GM19463 (cell line): ENCODE measurements around the gene CD164L2.
"Not testable (repeated sequence)": the region's sequence is repeated elsewhere in the genome, so short reads cannot be mapped to it uniquely, and the experiment has no call there.

Experiments used
- ATAC-seq: cut with Tn5 transposase; IDR thresholded peaks from one replicate; pipeline ENCODE4 v1.9.1; 2021; ENCODE audit warnings: mild to moderate bottlenecking, moderate library complexity; ENCODE audit not compliant: unreplicated experiment

CD164L2 gene

DNA sequence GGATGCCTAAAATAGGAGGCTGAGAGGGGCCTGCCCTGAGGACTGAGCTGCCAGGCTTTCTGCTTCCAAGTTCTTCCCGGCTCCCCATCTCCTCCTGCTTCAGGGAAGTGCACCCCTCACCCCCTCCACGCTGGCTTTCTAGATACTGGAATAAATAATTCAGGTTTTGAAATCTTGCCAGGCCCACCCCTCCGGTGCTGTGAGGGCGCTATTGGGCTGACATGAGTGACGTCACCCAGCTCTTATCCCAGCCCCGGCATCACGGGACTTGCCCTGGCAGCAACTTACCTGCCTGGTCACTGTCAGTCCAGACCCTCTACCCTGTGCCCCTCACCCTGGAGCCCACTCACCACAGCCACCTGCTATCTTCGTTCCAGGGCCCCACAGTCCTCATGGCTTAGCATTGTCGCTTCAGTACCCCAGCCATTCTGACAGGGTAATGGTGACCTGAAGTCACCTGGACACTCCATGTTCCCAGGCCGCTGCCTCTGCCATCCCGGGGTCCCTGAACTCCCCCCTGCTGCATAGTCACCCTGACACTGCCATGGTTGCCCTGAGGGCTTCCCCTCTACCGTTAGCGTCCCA lies 8.5 kb upstream of the CD164L2 start:
- no peak for ATAC-seq

DNA sequence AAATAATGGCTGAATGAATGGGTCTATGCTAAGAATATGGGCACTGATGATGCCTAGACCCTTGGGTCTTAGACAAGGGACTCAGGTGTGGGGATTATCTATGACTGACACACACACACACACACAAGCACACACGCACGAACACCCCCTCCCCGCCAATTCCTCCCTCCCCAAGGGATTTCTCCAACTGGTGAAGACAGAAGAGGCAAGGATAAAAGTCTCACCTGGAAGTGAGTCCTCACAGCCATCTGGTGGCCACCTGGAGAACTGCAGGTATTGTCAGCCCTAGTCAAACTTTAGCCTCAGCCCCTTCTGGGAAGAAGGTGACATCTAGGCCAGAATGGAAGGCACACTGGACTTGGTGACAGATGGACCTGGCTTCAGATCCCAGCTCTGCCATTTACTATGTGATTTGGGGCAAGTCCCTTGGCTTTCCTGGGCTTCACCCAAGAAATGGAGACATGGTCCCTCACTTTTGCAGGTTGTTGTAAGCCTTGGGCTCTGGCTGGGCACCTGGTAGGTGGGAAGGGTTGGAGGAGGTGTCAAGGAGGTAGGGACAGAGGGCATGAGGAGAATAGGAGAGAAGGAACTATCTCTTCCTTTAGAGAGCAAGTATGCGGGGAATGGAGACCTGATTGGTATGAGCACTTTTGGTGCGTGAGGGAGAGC lies 5.3 kb upstream of the CD164L2 start:
- no peak for ATAC-seq

DNA sequence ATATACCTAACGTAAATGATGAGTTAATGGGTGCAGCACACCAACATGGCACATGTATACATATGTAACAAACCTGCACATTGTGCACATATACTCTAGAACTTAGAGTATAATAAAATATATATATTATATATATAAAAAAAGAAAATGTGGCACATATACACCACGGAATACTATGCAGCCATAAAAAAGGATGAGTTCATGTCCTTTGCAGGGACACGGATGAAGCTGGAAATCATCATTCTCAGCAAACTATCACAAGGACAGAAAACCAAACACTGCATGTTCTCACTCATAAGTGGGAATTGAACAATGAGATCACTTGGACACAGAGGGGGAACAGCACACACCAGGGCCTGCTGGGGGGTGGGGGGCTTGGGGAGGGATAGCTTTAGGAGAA lies 1.7 kb upstream of the CD164L2 start:
- not testable (repeated sequence) for ATAC-seq

DNA sequence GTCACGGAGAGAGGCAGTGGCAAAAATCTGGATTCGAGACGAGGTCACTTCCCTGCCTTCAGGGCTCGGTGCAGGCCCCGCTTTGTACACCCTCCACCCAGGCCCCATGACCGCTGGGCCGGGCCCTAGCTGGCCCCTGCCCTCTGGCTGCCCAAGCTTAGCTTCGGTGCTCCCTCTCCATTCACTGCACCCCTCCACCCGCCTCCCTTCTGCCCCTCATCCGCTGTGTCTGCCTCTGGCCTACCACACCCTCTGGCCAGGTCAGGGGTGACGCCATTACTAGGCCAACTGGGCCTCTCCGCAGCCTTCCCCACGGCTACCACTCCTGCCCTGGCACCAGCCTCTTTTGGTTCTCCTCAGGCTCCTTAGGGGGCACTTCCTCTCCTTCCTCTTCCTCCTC lies 528 bp upstream of the CD164L2 start:
- no peak for ATAC-seq

DNA sequence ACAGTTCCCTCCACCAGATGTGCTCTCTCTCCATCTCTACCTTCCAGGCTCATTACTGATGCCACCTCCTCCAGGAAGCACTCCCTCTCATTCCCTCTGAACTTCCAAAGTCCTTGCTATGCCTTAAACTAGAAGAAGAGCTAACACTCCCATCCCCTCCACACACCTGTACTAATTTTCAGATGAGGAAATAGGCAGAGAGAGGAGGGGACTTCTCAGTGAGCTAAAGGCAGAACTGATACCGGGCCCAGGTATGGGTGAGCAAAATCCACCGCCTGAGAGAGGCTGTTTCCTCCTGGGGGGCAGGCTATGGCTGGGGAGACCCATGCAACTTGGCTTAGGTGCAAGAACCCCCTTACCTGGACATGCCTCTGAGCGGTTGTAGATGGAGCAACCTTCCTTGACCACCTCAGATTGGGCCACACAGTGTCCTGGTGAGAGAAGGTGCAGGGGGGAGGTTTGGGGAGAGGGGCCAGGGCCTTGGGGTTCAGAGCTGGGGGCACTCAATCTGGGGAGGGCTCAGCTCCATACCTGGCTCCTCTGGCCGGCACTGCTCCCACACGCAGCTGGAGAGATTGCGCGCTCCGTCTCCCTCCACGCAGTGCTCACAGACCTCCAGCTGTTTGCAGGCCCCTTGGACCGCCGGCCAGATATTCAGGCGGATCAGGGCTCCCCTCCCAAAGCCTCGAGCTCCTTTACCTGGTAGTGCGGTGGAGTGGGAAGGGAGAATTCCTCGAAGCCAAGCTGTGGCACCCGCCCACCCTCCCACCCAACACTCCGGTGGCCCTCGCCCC lies 967 bp downstream of the CD164L2 start:
- no peak for ATAC-seq

DNA sequence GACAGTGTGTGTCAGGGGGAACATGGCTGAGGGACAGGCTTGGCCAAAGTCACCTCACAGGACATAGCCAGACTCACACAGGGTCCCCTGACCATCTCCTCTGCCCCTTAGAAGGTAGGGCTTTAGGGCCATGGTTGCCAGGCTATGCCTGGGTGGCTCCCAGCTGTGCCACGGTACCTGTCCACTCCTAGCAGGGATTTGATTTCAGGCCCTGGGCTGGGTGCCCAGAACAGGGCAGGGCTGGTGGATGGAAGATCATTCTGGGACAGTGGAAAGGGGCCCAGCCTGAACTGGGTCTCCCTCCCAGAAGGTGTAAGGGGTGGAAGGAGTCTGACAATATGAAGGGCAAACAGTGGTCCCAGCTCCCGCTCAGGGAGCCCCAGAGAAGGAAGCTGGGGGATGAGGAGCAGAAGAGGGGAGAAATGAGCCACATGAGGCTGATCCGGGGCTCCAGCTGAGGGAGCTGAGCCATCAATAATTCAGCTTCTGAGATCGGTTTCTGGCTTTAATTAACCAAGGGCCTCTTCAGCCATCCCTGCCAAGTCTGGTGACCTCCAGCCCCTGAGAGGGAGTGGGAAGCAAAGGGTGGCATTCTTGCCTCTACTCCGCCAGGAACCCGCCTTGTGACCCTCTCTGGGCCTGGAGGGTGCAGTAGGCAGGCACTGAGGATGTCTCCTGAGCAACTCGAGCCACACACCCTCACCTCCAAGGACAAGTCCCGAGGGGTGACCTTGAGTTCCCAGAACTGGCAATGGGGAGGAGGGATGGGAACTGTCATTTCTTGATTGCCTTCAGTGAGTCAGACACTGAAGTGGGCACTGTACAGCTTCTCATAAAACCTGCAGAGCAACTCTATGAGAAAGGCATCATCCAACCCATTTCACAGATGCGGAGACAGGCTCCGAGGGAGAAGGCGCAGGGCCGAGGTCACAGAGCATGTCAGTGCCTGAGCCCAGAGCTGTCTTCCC lies 2.1 kb downstream of the CD164L2 start:
- ATAC-seq: no peak

DNA sequence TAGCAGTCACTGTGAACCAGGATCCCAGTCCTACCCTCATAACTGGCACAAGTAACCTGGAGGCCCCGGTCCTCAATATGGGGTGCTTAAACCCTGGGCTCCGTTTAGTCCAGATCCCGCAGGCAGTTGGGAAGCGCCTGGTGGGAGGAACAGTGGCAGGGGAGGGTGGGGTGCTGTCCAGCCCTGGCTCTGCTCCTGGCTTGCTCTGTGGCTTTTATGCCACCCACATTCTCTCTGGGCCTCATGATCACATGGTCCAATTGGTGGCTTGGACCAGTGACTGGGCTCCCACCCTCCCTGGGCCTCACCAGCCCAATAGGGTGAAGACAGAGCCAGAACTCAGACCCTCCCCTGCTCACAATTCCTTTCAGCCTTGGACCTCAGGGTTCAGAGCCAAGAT lies 2.9 kb downstream of the CD164L2 start:
- no peak for ATAC-seq

DNA sequence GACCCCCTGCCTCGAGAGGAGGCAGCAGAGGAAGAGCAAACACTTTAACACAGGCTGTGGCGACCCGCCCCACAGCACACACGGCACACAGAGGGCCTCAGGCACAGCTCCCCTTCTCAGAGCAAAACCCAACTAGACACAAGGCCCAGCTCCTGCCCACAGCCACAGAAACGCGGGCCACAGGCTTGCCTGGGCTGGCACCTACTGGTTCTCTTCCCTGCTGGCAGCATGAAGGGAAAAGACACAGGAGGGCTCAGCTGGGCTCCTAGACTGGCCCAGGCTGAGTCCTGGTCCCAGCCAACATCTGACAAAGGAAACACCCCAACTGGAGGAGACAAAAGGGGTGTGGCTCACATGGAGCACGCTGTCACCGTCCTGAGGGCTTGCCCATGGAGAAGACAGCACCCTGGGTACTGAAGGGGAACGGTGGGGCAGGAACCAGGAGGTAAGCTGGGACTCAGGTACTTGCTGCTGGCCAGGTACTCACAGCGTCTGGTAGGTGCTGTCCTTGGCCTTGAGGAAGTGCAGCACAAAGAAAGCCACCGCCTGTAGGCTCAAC lies 3.5 kb downstream of the CD164L2 start:
- no peak for ATAC-seq

DNA sequence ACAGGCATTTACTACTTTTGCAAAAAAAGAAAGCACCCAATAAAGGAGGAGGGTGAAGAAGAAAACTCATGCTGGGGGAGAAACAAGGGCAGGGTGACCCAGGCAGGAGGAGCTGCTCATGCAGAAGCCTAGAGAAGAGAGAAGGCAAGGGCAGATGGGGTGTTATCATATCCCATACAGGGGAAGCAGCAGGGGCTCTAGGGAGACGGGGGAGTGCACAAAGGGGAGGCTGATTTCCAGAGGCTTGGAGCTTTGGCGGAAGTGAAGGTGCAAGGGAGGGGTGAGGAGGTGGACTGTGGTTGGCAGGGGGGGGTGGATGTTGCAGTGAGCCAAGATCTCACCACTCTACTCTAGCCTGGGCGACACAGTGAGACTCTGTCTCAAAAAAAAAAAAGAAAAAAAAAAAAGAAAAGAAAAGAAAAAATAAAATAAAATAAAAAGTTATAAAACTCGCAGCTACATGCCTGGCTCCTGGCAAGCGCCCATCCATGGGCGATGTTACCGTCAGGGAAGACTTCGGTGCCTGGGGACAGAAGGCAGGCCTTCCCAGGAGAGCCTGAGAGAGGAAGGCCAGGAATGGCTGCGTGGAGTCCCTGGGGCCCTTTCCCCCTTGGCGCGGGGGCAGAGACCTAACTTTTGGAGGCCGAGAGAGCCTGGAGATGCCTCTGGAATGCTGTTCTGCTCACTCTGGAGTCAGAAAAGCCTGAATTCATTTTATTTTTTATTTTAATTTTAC lies 5.2 kb downstream of the CD164L2 start:
- no peak for ATAC-seq

DNA sequence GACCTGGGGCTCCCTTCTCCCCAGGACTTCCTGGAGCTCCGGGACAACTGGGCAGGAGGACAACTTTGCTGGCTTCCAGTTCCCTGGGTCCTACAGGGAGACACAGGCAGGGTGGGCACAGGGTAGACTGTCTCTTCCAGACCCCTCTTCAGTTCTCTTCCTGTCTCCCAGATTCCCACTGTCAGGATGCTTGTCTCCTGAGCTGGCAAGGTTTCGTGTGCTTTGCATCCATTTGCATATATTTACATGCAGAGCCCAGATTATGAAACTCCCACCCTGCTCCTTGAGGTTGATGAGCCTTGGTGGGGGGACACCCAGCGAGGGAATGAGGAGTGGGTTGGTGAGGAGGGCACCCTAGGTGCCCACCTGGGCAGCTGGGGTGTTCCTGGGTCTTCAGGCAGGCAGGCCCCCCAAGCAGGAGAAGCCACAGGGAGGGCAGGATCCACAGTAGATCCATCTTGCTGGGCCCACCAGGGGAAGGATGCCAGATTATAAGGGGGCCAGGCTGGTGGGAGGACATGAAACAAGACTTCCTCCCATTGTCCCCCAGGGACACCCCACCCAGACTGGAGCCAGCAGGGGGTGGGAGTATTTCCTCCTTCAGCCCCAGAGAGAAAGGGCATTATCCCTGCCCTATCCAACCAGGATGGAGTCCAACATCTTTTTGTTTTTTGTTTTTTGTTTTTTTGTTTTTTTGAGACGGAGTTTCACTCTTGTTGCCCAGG lies 8.6 kb downstream of the CD164L2 start, which contains the start of gene FCN3:
Gene FCN3 (minus strand): TSS at position 463 of the 725 bp plus-strand sequence. CDS start 6 bp downstream, at position 457.
- no peak for ATAC-seq

DNA sequence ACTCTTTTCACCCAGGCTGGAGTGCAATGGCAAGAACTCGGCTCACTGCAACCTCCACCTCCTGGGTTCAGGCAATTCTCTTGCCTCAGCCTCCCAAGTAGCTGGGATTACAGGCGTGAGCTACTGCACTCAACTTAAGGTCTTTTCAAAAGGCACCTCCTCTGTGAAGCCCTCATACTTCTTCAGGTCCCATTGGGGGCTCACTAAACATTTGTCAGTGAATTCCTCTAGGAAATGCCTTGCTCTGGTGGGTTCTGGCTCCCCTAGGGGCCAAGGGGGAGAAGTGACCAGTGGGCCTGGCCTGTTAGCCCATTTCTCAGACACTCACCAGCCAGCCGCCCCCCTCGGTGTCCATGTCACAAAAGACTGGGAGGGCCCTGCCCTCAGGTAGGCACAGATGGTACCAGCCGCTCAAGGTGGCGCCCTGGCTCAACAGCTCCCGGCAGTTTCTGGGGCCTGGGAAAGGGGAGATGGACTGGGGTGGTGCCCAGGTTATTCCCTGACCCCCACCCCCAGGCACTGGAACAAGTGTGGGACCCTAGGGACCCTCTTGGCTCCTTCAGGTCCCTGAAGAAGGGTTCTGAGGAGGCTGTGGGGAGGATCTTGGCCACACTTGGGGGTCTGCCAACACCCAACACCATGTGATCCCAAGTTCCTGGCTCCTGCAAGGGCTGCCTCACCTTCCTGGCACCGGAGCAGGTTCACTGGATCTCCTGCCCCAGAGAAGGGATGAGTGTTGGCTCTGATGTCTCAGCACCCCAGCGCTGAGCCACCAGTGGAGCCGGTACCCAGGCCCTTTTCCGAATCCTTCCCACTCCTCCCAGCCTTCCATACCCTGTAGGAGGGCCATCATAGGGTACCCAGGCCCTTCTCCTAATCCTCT lies 10.1 kb downstream of the CD164L2 start:
- ATAC-seq: no peak

DNA sequence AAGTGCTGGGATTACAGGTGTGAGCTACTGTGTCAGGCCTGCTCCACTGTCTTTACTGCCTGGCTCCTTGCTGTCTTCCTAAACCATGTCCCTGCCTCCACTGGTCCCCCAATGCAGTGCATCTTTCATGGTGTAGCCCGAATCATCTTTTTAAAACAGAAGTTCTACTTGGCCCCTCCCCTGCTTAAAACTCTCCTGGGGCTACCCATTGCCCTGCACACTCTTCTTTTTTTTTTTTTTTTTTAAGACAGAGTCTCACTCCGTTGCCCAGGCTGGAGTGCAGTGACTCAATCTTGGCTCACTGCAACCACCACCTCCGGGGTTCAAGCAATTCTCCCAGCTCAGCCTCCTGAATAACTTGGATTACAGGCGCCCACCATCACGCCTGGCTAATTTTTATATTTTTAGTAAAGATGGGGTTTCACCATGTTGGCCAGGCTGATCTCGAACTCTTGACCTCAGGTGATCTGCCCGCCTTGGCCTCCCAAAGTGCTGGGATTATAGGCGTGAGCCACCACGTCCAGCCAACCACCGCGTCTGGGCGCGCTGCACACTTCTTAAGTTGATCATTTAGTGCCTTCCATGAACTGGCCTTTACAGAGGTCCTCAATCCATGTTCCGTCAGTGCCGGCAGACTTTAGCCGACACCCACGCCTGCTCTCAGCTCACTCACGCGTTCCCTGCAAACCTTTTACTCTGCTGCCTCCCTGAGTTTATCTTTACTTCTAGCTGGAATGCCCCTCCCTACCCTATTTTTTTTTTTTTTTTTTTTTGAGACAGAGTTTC lies 10.9 kb downstream of the CD164L2 start:
- no peak for ATAC-seq

DNA sequence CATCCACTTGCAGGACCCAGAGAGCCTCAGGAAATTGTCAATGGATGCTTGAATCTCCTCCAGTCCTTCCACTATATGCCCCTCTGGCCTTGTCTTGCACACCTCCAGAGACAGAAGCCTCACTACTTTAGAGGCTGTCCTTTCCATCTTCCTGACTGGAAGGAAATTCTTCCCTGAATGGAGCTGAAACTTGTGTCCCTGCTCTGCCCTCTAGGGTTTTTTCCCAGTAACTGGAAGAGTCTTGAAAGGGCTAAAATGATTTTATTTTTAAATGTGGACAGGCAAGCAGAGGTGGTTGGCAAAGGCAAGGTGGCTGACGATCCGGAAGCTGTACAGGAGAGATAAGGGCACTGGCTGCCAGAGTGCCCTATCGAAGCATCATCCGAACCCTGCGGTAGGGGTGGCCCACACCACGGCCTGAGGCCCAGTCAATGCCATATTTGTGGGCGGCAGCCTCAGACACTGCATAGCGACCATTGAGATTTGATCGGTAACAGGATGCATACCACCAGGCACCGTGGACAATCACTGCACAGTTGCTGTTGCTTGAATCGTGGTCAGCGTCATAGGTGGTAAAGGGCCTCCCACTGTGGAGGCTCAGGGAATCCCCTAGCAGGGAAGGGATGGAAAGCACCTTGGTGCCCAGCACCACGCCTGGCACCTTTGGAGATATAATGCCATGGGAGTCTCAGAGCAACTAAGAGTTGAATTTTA lies 14.1 kb downstream of the CD164L2 start:
- ATAC-seq: no peak

DNA sequence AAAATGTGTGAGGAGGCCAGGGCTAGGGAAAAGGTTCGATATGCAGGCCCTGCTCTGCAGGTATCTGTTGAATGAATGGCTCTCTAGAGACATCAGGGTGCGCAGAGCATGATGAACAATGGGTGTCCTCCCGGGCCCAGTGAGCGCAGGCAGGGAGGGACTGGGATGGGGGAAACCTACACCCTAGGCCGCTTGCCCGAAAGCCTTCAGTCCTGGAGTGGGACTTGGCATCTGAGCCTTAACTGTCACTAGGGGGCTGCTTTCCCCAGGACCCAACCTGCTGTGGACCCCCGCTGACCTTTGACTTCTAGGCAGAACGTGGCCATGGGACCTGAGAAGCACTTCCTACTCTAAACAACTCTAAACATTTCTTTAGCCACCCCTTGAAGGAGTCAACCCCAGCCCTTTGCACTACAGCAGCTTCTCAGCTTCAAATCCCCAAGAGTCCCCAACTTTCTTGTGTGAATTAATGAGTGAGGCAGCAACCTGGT lies 15.9 kb downstream of the CD164L2 start:
- no peak for ATAC-seq

DNA sequence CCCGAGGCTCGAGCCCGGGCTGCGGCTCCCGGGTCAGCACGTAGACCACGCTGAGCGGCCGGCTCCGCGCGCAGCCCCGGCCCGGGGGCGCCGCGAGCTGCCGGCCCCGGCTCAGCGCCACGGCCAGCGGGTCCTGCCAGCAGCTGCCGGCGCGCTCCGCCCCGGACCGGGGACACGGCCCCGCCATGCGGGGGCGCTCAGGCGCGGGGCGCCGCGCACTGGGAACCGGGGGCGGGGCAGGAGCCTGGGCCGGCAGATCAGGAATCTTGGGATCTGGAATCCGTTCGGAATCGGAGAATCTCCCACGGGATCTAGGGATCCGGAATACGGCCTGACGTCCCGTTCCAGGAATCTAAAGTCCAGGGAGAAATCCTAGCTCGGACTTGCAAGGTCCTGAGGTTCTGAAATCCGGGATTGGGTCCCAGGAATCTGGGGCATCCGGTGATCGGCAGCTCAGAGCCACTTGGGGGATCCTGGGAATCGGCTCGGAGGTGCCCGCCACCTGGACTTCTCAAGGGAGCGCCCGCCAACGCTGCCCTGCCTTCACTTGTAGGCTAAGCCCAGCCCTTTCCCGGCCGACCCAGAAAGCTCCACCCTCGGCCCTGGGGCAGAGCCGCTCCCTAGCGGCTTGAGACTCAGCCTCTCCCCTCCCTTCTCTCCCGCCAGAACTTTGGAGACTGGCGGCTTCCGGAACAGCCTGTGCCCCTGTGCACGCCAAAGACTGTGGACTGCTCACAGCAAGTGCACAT lies 16.5 kb downstream of the CD164L2 start, which contains the start of gene MAP3K6:
Gene MAP3K6 (minus strand): TSS at position 551 of the 749 bp plus-strand sequence. CDS start 364 bp downstream, at position 187.
- no peak for ATAC-seq

DNA sequence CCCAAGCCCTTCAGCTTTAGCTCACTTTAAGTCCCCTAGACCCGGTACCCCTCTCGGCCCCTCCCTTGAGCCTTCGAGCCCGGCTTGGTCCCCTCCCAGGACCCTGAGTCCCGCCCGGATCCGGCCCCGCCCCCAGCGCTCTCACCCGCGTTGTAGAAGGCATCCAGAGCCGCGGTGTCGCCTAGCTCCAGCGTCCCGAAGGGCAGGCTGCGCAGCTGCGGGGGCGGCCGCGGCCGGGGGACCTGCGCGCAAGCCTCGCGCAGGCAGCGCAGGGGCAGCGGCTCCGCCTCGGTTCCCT lies 17.1 kb downstream of the CD164L2 start:
- ATAC-seq: no peak
